NCI-H446 treated with DMSO at 0.1 percent for 48 hours (cell line): Measurements from ENCODE around the gene ANKRD62.
A peak's percentile ranks its signal among the peaks of the same experiment; 100 is the strongest.
"Not testable (repeated sequence)": the region's sequence is repeated elsewhere in the genome, so short reads cannot be mapped to it uniquely, and the experiment has no call there.

Experiments used
- DNase-seq: peaks from one replicate; lab custom pipeline; 2025; lab: John Stamatoyannopoulos, UW

ANKRD62 gene

DNA sequence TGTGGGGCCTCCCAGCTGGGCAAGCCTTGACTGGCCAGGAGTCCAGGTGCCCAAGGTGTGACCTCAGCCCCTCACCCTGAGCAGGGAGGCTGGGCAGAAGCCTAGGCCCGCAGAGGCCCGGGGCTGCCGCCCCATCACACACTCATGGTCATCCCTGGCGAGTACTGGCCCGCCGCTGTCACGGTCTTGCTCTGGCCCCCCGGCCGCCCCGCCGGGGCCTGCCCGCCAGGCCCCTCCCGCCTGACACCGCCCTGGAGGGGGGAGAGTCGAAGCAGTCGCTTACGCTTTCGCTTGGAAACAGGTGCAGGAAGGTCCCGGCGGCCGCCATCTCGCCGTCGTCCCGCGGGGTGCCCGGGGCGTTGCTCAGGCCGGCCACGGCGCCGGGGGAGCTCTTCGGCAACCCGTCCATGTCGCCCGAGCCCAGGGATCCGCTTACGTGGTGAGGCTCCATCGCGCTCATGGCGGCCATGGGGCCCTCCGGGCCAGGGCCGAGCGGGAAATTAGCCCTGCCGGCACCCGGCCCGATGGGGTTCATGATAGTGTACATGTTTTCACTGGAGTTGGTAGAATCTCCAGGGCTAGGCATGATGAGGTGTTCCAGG is 26.6 kb upstream of the ANKRD62 start:
- DNase-seq: no peak

- no peak for DNase-seq
These were observed 26.0 kb upstream of the ANKRD62 start for GRCh38 chr18:12067671-12068070.

- DNase-seq: not testable (repeated sequence)
These were observed 25.2 kb upstream of the ANKRD62 start for GRCh38 chr18:12068316-12068949.

DNA sequence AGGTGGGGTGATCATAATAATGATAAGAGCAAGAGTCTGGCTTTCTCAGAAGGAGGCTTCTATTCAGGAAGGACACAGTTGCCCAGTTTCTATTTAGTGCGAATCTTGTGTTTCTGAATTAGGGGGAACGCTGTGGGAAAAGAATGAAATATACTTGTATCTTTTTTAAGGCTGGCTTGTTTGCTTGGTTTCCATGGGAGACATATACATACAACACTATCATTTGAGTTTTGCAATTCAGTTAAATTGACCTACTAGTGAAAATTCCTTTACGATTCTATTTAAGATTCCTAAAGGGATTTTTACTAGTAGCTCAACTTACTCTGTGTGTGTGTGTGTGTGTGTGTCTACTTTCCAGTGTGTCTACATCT is 24.7 kb upstream of the ANKRD62 start:
- DNase-seq: no peak

DNA sequence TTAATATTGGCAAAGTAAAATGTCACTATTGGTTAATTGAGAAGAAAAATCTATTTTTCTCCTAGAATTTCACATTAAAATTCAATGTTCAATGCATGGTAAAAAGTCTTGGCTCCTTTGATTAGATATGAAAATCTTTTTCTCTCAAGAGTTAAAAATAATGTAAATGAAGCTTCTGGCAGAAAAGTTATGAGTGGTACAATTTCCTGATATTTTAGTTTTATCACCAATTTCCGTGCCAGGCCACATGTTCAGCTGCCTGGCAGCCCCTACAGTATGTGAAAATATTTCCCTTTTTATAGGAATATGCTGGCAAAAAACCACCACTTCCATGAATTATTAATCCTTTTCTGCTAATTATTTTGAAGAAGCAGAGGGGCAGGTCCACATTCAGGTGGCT is 22.6 kb upstream of the ANKRD62 start:
- DNase-seq: not testable (repeated sequence)

GRCh38 chr18:12072996-12073395 is 20.6 kb upstream of the ANKRD62 start:
- no peak for DNase-seq

DNA sequence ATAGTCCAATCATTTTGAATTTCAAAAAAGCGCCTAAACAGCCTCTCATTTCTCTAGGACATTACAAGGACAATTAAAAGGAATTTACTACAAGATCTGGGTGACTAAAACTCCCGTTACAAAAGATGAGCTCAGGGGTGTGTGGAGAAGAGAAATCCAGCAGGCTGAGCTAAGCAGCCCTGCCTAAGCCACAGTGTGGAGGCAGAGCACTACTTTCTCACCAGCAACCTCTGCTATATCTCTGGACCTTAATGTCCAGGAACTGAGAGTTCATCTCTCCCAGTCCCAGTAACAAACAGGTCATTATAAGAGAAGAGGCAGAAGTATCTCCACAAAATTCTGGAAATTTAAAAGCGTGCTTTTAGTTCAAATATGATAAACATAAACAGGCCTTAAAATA is 18.9 kb upstream of the ANKRD62 start:
- no peak for DNase-seq

DNA sequence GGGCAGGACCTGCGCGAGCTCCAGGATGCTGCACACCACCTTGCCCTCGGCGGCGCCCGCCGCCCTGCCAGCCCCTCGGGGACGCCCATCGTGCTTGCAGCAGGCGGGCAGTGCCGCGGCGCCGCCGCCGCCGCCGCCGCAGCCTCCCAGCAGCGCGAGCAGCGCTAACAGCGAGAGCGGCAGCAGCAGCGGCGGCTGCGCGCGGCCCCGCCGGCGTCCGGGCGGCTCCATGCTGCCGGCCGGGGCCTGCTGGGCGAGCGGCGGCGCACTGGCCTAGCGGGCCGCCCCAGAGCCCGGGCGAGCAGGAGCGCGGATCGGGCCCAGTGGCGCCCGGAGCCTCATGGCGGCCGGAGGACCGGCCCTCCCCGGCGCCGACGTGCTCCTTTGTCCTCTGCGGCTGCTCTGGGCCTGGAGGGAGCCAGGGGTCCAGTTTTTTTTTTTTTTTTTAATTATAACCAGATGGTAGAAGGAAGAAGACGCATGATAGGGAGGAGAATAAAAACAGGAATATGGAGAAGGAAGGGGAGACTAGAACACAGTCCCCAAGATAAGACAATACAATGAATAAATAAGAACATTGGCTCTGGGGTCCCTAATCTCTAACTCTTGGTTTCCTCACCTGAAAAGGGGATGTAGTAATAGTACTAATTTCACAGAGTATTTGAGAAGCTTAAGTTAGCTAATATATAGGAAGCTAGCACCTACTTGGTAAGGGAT is 17.1 kb upstream of the ANKRD62 start:
- DNase-seq: no peak

- DNase-seq: not testable (repeated sequence)
These were observed 15.6 kb upstream of the ANKRD62 start for GRCh38 chr18:12077994-12078393.

DNA sequence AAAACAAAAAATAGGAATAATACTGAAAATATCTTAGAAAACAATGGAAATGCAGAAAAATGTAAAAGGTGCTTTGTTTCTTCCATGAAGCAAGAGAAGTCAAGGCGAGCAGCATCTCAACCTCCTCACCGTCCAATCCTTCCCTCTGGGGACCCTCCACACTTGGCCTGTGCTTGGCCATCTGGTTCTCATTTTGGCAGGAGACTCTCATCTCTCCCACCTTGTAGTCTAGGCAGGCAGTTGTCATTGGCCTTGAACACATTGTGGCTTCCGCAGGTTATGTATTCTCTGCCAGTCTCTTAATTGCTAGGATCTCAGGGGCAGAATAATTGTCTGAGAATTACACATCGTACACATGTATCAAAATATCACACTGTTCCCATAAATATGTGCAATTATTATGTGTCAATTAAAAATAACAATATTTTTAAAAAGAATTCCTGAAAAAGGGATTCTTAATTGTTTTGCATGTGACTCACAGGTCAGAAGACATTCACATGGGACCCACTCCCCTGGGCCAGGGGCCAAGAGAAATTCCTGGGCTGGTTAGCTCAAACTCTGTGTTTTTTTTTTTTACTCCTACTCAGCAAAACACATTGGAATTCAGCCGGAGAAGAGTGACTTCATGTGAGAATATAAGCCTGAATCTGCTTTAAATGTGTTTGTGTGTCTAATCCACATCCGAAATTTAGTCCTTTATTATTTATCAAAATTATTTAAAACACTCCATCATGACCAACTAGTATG is 14.0 kb upstream of the ANKRD62 start:
- DNase-seq: peak; percentile 5

- DNase-seq: no peak
These were observed 8.5 kb upstream of the ANKRD62 start for GRCh38 chr18:12085136-12085535.

DNA sequence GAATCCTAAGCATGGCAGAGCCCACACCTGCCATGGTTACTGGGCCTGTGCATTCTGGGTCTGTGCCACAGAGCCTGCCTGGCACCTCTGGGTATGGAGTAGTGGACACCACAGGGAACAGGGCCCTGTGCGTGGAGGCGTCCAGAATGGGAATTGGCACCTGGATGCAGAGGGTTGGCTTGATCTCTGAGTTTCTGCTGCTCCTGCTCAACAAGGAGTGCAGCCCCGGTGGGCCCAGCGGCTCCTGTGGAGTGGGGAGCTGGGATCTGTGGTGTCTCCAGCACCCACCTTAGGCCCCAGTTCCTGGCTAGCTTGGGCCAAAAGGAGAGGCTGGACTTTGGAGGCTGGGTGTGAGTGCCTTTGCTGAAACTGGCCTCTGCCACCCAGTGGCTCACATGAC is 7.9 kb upstream of the ANKRD62 start:
- no peak for DNase-seq

- DNase-seq: no peak
These were observed 7.4 kb upstream of the ANKRD62 start for GRCh38 chr18:12086249-12086648.

- DNase-seq: no peak
These were observed 6.8 kb upstream of the ANKRD62 start for GRCh38 chr18:12086677-12087470.

GRCh38 chr18:12087471-12088025 is 6.1 kb upstream of the ANKRD62 start:
- DNase-seq: no peak

DNA sequence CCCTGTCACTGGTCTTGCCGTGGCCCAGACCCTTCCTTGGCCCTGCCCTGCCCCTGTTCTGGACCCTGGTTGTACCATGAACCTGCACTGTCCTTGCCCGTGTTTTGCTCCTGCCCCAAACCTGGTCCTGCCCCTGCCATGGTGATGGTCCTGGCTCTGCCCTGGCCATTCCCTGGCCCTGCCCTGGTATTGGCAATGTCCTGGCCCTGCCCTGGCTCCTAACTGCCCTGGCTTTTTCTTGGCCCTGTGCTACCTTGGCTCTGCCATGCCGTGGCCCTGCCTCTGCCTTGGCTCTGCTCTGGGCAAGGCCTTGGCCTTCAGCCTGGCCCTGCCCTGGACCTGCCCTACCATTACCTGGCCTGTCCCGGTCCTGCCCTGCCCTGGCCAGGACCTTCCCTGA is 5.5 kb upstream of the ANKRD62 start:
- DNase-seq: no peak

GRCh38 chr18:12088731-12089375 is 4.8 kb upstream of the ANKRD62 start:
- DNase-seq: no peak

- DNase-seq: no peak
These were observed 2.0 kb upstream of the ANKRD62 start for GRCh38 chr18:12091538-12092141.

GRCh38 chr18:12092398-12093229 is 1.0 kb upstream of the ANKRD62 start:
- no peak for DNase-seq

- no peak for DNase-seq
These were observed 4.7 kb downstream of the ANKRD62 start for GRCh38 chr18:12098374-12098773.
